ENCODE results near the gene PYCR2. TPM values are rescaled to one million over a fixed set of nuclear protein-coding genes. Genes with fewer than 3 reads are reported as not detected.

Gene PYCR2
- total and polyA plus RNA-seq, 2 donors (not counting 1 experiment from before 2014, with no cell fraction given), result 28.6 to 32.4 TPM

DNA sequence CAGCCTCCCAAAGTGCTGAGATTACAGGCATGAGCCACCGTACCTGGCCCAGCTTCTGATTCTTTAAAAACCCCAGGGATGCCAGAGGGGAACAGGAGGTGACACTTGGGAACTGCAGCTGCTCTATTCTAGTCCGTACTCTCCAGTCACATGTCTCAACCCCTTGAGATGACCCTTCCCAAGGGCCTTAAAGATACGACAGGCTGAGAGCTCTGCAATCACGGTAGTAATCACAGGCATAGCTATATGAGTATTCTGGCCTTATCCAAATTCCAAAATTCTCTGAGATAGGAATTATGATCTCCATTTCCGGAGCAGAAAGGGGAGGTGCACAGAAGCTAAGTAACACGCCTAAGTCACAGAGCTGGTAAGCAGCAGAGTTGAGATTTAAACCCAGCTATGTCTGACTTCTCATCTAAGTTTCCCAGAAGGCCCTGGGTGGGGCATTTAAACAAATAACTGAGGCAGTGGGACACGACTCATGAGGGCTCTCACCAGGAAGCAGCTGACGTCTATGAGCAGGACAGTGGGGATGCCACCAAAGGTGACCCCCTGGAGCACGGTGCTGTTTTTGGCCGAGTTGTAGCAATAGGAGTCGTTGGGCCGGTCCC is 47.0 kb downstream of the PYCR2 start:
- Histone ChIP-seq H3K9me3 (ENCODE audit: control insufficient read depth, insufficient read depth, low read depth, low read length) (no peaks in the 10 kb centered on the region), H3K9ac (ENCODE audit: insufficient read depth, low read length) (no peak overlapping the region), H3K36me3 (ENCODE audit: control insufficient read depth, insufficient read depth, low read length) (peaks cover 10% of the 10 kb centered on the region), H4K20me1 (ENCODE audit: control insufficient read depth, extremely low read depth, insufficient read depth, low read length) (no peaks in the 10 kb centered on the region), H3K4me2 (ENCODE audit: extremely low read depth, insufficient read depth, low read length) (no peak overlapping the region), H3K27me3 (ENCODE audit: control insufficient read depth, insufficient read depth, low read length) (no peaks in the 10 kb centered on the region), H2AFZ (ENCODE audit: low read length) (no peak overlapping the region), H3K4me1 (ENCODE audit: control insufficient read depth, extremely low read depth, insufficient read depth, low read length) (peaks cover 12% of the 10 kb centered on the region), H3K4me3 (replicated peaks in 1 of 4; ENCODE audit: control extremely low read depth in 1 of 4, insufficient read depth in 1 of 4, low read depth in 3 of 4, low read length in 4 of 4) (no peak overlapping the region), H3K79me2 (ENCODE audit: control insufficient read depth, insufficient read depth, low read length) (peaks cover 8% of the 10 kb centered on the region), H3K27ac (ENCODE audit: insufficient read depth, low read length) (no peak overlapping the region)
- TF ChIP-seq CTCF (conservative IDR thresholded peaks at IDR 0.05 in 1 of 2, IDR thresholded peaks at IDR 0.05 in 1 of 2; ENCODE audit: low read depth in 1 of 2, low read length in 2 of 2) (no peak), EZH2 (IDR thresholded peaks at IDR 0.05; ENCODE audit: low read length, missing control alignments) (no peak)
- DNase-seq (ENCODE audit: low read depth in 2 of 2), result no peak

GRCh38 chr1:225875044-225875815 is 48.8 kb downstream of the PYCR2 start:
- no peak for DNase-seq (ENCODE audit: low read depth in 2 of 2)
- Histone ChIP-seq H3K4me2 (ENCODE audit: extremely low read depth, insufficient read depth, low read length) (no peak overlapping the region), H3K27ac (ENCODE audit: insufficient read depth, low read length) (no peak overlapping the region), H3K4me3 (replicated peaks in 1 of 4; ENCODE audit: control extremely low read depth in 1 of 4, insufficient read depth in 1 of 4, low read depth in 3 of 4, low read length in 4 of 4) (no peak overlapping the region), H3K9me3 (ENCODE audit: control insufficient read depth, insufficient read depth, low read depth, low read length) (no peaks in the 10 kb centered on the region), H3K36me3 (ENCODE audit: control insufficient read depth, insufficient read depth, low read length) (peaks cover 16% of the 10 kb centered on the region), H4K20me1 (ENCODE audit: control insufficient read depth, extremely low read depth, insufficient read depth, low read length) (no peaks in the 10 kb centered on the region), H3K27me3 (ENCODE audit: control insufficient read depth, insufficient read depth, low read length) (no peaks in the 10 kb centered on the region), H3K79me2 (ENCODE audit: control insufficient read depth, insufficient read depth, low read length) (peaks cover 3% of the 10 kb centered on the region), H2AFZ (ENCODE audit: low read length) (no peak overlapping the region), H3K9ac (ENCODE audit: insufficient read depth, low read length) (no peak overlapping the region), H3K4me1 (ENCODE audit: control insufficient read depth, extremely low read depth, insufficient read depth, low read length) (peaks cover 7% of the 10 kb centered on the region)
- TF ChIP-seq CTCF (conservative IDR thresholded peaks at IDR 0.05 in 1 of 2, IDR thresholded peaks at IDR 0.05 in 1 of 2; ENCODE audit: low read depth in 1 of 2, low read length in 2 of 2), result no peak
- no peak for TF ChIP-seq EZH2 (IDR thresholded peaks at IDR 0.05; ENCODE audit: low read length, missing control alignments)

DNA sequence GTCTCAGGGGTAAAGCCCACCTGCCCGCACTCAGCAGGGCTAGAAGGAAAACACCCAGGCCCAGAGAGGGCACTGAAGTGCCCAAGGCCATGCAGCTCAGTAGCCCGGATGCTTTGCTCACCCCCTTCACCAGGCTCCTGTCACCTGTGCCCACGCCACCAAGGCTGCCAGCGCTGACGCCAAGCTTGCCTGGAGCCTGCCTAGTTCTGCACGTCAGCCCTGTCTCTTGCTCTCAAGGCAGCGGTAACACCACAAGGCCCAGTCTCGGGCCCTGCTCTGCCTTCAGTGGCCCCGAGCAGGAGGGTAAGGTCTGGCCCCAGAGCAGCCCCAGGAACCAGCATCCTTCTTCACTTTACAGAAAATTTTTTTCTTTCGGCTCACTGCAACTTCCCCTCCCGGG is 49.6 kb downstream of the PYCR2 start:
- Histone ChIP-seq H3K27ac (ENCODE audit: insufficient read depth, low read length) (no peak overlapping the region), H3K27me3 (ENCODE audit: control insufficient read depth, insufficient read depth, low read length) (no peaks in the 10 kb centered on the region), H3K4me2 (ENCODE audit: extremely low read depth, insufficient read depth, low read length) (no peak overlapping the region), H2AFZ (ENCODE audit: low read length) (no peak overlapping the region), H3K9me3 (ENCODE audit: control insufficient read depth, insufficient read depth, low read depth, low read length) (no peaks in the 10 kb centered on the region), H4K20me1 (ENCODE audit: control insufficient read depth, extremely low read depth, insufficient read depth, low read length) (no peaks in the 10 kb centered on the region), H3K4me1 (ENCODE audit: control insufficient read depth, extremely low read depth, insufficient read depth, low read length) (peaks cover 7% of the 10 kb centered on the region), H3K4me3 (replicated peaks in 1 of 4; ENCODE audit: control extremely low read depth in 1 of 4, insufficient read depth in 1 of 4, low read depth in 3 of 4, low read length in 4 of 4) (no peak overlapping the region), H3K79me2 (ENCODE audit: control insufficient read depth, insufficient read depth, low read length) (peaks cover 3% of the 10 kb centered on the region), H3K36me3 (ENCODE audit: control insufficient read depth, insufficient read depth, low read length) (peaks cover 16% of the 10 kb centered on the region), H3K9ac (ENCODE audit: insufficient read depth, low read length) (no peak overlapping the region)
- TF ChIP-seq CTCF (conservative IDR thresholded peaks at IDR 0.05 in 1 of 2, IDR thresholded peaks at IDR 0.05 in 1 of 2; ENCODE audit: low read depth in 1 of 2, low read length in 2 of 2) (no peak), EZH2 (IDR thresholded peaks at IDR 0.05; ENCODE audit: low read length, missing control alignments) (no peak)
- DNase-seq (ENCODE audit: low read depth in 2 of 2), result no peak

Data from fibroblast of lung (primary cell).